Activated naive CD4-positive, alpha-beta T cell treated with anti-CD3 and anti-CD28 coated beads, Interleukin-2, amount 50 U/mL, for 16 hours (primary cell): ENCODE measurements around the gene LAMA3.
A peak's percentile ranks its signal among the peaks of the same experiment; 100 is the strongest.

Experiments
- DNase-seq: peaks from one replicate; pipeline ENCODE4 v3.0.0-alpha.2; 2020

LAMA3 gene

GRCh38 chr18:23671564-23671963 is 17.7 kb upstream of the LAMA3 start:
- DNase-seq = no peak

GRCh38 chr18:23673725-23674124 is 15.5 kb upstream of the LAMA3 start:
- no peak for DNase-seq

GRCh38 chr18:23675236-23675635 is 14.0 kb upstream of the LAMA3 start:
- no peak for DNase-seq

GRCh38 chr18:23675896-23676295 is 13.4 kb upstream of the LAMA3 start:
- no peak for DNase-seq

- DNase-seq = no peak
These were observed 7.2 kb upstream of the LAMA3 start for GRCh38 chr18:23682045-23682444.

GRCh38 chr18:23682472-23682871 is 6.8 kb upstream of the LAMA3 start:
- DNase-seq = no peak

- no peak for DNase-seq
These were observed 6.1 kb upstream of the LAMA3 start for GRCh38 chr18:23683155-23683554.

- DNase-seq = no peak
These were observed 5.6 kb upstream of the LAMA3 start for GRCh38 chr18:23683671-23684070.

GRCh38 chr18:23684515-23685197 is 4.6 kb upstream of the LAMA3 start:
- no peak for DNase-seq

- no peak for DNase-seq
These were observed 725 bp upstream of the LAMA3 start for GRCh38 chr18:23688528-23688927.

GRCh38 chr18:23689616-23690504 is 607 bp downstream of the LAMA3 start:
- DNase-seq = peak; percentile 22

GRCh38 chr18:23690505-23691068 is 1.3 kb downstream of the LAMA3 start:
- no peak for DNase-seq

- no peak for DNase-seq
These were observed 4.6 kb downstream of the LAMA3 start for GRCh38 chr18:23693846-23694245.

- no peak for DNase-seq
These were observed 5.6 kb downstream of the LAMA3 start for GRCh38 chr18:23694637-23695430.

- no peak for DNase-seq
These were observed 11.8 kb downstream of the LAMA3 start for GRCh38 chr18:23701017-23701416.

GRCh38 chr18:23701544-23702064 is 12.4 kb downstream of the LAMA3 start:
- no peak for DNase-seq

GRCh38 chr18:23702606-23703005 is 13.4 kb downstream of the LAMA3 start:
- DNase-seq = no peak

GRCh38 chr18:23703057-23703986 is 14.1 kb downstream of the LAMA3 start:
- no peak for DNase-seq

GRCh38 chr18:23703987-23704384 is 14.7 kb downstream of the LAMA3 start:
- DNase-seq = no peak

- DNase-seq = no peak
These were observed 15.6 kb downstream of the LAMA3 start for GRCh38 chr18:23704806-23705205.

GRCh38 chr18:23706971-23707640 is 17.9 kb downstream of the LAMA3 start:
- DNase-seq = no peak
